WTC11 (cell line): ENCODE results near the gene TAF4. TPM values are rescaled to one million over a fixed set of nuclear protein-coding genes. Genes with fewer than 3 reads are reported as not detected.

Source experiments
- ATAC-seq: fragments of 200-7000 bp; cut with Tn5 transposase; 2 replicates; pipeline ENCODE4 v1.10.0; 2021; ENCODE audit warnings: mild to moderate bottlenecking, moderate library complexity
- CTCF ChIA-PET: fragments of 300-600 bp; sonication (Branson Sonifier 250); formaldehyde crosslinking; loops from one replicate; lab custom pipeline; 2021; ENCODE audit warnings: antibody characterized with exemption; lab: Charles Lee
- POLR2A ChIA-PET: fragments of 350-600 bp; sonication (Branson Sonifier 250); formaldehyde crosslinking; loops from one replicate; lab custom pipeline; 2021; ENCODE audit warnings: antibody characterized with exemption; lab: Charles Lee
- DNase-seq: peaks from one replicate; pipeline ENCODE4 v3.0.0; 2021; ENCODE audit warnings: low spot score
- H3K27ac Mint-ChIP-seq: 2 replicates; pipeline ENCODE4 v1.8.0; 2021; ENCODE audit warnings: mixed read lengths
- H3K27me3 Mint-ChIP-seq: 2 replicates; pipeline ENCODE4 v1.8.0; 2021; ENCODE audit warnings: low read depth, mild to moderate bottlenecking, moderate library complexity, mixed read lengths
- H3K36me3 Mint-ChIP-seq: 2 replicates; pipeline ENCODE4 v1.8.0; 2021; ENCODE audit warnings: mixed read lengths
- H3K4me1 Mint-ChIP-seq: 2 replicates; pipeline ENCODE4 v1.8.0; 2022; ENCODE audit warnings: mixed read lengths
- H3K4me3 Mint-ChIP-seq: 2 replicates; pipeline ENCODE4 v1.8.0; 2021; ENCODE audit warnings: mild to moderate bottlenecking, moderate library complexity, mixed read lengths
- H3K9me3 Mint-ChIP-seq: 2 replicates; pipeline ENCODE4 v1.8.0; 2021; ENCODE audit warnings: mixed read lengths
- CBFB ChIP-seq: sonication (generic); formaldehyde crosslinking; IDR thresholded peaks from 2 replicates; pipeline ENCODE4 v1.8.1; 2022; ENCODE audit warnings: mild to moderate bottlenecking, low read depth, missing genetic modification reagents
- CREB1 ChIP-seq: sonication (generic); formaldehyde crosslinking; IDR thresholded peaks from 2 replicates; pipeline ENCODE4 v1.8.0; 2023; ENCODE audit warnings: mild to moderate bottlenecking, missing genetic modification reagents
- E2F5 ChIP-seq: sonication (generic); formaldehyde crosslinking; IDR thresholded peaks from 2 replicates; pipeline ENCODE4 v1.8.1; 2022; ENCODE audit warnings: mild to moderate bottlenecking, moderate library complexity, missing genetic modification reagents
- GRHL2 ChIP-seq: fragments of 250-450 bp; sonication (Bioruptor Pico); IDR thresholded peaks from 2 replicates; pipeline ENCODE4 v1.8.0; 2022; ENCODE audit warnings: mild to moderate bottlenecking, moderate library complexity; ENCODE audit not compliant: insufficient replicate concordance, severe bottlenecking
- JUN ChIP-seq: sonication (generic); formaldehyde crosslinking; IDR thresholded peaks from 2 replicates; pipeline ENCODE4 v1.8.0; 2023; ENCODE audit warnings: mild to moderate bottlenecking, missing genetic modification reagents
- KAT7 ChIP-seq: sonication (generic); formaldehyde crosslinking; IDR thresholded peaks from 2 replicates; pipeline ENCODE4 v1.8.1; 2023; ENCODE audit warnings: missing genetic modification reagents, mild to moderate bottlenecking, borderline replicate concordance
- MAX ChIP-seq: sonication (generic); formaldehyde crosslinking; IDR thresholded peaks from 2 replicates; pipeline ENCODE4 v1.8.0; 2022; ENCODE audit warnings: mild to moderate bottlenecking, missing genetic modification reagents
- MXD4 ChIP-seq: fragments of 250-450 bp; sonication (Bioruptor Pico); IDR thresholded peaks from 2 replicates; pipeline ENCODE4 v1.8.0; 2021; ENCODE audit warnings: mild to moderate bottlenecking, moderate library complexity, borderline replicate concordance
- NFYB ChIP-seq: sonication (generic); formaldehyde crosslinking; conservative IDR thresholded peaks from 2 replicates; pipeline ENCODE4 v1.8.0; 2022; ENCODE audit warnings: low read depth, missing genetic modification reagents
- RORB ChIP-seq: fragments of 250-450 bp; sonication (Bioruptor Pico); IDR thresholded peaks from 2 replicates; pipeline ENCODE4 v1.9.0; 2021; ENCODE audit warnings: mild to moderate bottlenecking
- SOX15 ChIP-seq: fragments of 250-450 bp; sonication (Bioruptor Pico); IDR thresholded peaks from 2 replicates; pipeline ENCODE4 v1.9.0; 2021; ENCODE audit warnings: mild to moderate bottlenecking
- ZBTB21 ChIP-seq: sonication (generic); formaldehyde crosslinking; IDR thresholded peaks from 2 replicates; pipeline ENCODE4 v1.8.1; 2023; ENCODE audit warnings: mild to moderate bottlenecking, missing genetic modification reagents, borderline replicate concordance
- ZNF396 ChIP-seq: fragments of 250-450 bp; sonication (Bioruptor Pico); IDR thresholded peaks from 2 replicates; pipeline ENCODE4 v1.8.0; 2021; ENCODE audit warnings: mild to moderate bottlenecking, moderate library complexity, borderline replicate concordance
- ZNF416 ChIP-seq: fragments of 250-450 bp; sonication (Bioruptor Pico); IDR thresholded peaks from 2 replicates; pipeline ENCODE4 v1.9.0; 2021; ENCODE audit warnings: mild to moderate bottlenecking, inconsistent platforms
- ZNF512 ChIP-seq: sonication (generic); formaldehyde crosslinking; IDR thresholded peaks from 2 replicates; pipeline ENCODE4 v1.8.1; 2022; ENCODE audit warnings: missing genetic modification reagents, borderline replicate concordance
- total RNA-seq: library from RNA; stranded (reverse); gene quantifications from 3 replicates; pipeline ENCODE4 v1.2.3, GENCODE V29; 2021
- TF ChIP-seq, protein P1 (sequence below): sonication (generic); formaldehyde crosslinking; IDR thresholded peaks from 2 replicates; pipeline ENCODE4 v1.8.1; 2023; ENCODE audit warnings: mild to moderate bottlenecking, missing genetic modification reagents, borderline replicate concordance
- TF ChIP-seq, protein P2 (sequence below): sonication (generic); formaldehyde crosslinking; IDR thresholded peaks from 2 replicates; pipeline ENCODE4 v1.8.0; 2023; ENCODE audit warnings: mild to moderate bottlenecking, missing genetic modification reagents

The TAF4 gene
- total RNA-seq, 1 experiment from 2014 or later = 34.4 TPM

DNA sequence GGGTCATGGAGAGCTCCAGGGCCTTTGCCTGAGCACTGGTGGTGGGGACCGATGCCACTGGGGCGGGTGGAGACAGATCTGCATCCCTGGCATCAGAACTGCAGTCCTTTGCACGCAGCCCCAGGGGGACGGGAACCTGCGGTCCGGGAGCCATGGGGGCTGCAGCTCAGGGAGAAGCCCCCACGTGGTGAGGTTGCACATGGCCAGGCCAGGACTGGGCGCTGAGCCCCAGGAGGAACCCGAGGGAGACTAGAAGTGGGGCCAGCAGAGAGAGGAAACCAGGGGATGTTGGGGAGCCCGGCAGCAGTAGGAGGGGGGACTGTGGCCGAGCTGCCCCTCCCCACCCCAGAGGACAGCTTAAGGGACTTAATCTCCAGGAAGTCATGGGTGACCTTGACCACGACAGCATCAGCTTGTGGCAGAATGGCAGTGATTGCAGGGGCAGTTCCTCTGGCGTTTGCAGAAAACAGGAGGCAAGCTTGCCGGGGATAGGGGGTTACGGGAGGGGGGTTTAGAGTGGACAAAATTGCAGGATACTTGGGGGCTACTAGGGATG, 38.6 kb upstream of the TAF4 start:
- no peak for DNase-seq
- TF ChIP-seq MAX (no peak), SOX15 (no peak), JUN (CRISPR knock-in tag) (no peak), ZNF396 (CRISPR knock-in tag) (no peak), ZNF512 (no peak), KAT7 (CRISPR knock-in tag) (no peak), GRHL2 (CRISPR knock-in tag) (no peak), ZBTB21 (CRISPR knock-in tag) (no peak)
- TF ChIP-seq, protein P1, sequence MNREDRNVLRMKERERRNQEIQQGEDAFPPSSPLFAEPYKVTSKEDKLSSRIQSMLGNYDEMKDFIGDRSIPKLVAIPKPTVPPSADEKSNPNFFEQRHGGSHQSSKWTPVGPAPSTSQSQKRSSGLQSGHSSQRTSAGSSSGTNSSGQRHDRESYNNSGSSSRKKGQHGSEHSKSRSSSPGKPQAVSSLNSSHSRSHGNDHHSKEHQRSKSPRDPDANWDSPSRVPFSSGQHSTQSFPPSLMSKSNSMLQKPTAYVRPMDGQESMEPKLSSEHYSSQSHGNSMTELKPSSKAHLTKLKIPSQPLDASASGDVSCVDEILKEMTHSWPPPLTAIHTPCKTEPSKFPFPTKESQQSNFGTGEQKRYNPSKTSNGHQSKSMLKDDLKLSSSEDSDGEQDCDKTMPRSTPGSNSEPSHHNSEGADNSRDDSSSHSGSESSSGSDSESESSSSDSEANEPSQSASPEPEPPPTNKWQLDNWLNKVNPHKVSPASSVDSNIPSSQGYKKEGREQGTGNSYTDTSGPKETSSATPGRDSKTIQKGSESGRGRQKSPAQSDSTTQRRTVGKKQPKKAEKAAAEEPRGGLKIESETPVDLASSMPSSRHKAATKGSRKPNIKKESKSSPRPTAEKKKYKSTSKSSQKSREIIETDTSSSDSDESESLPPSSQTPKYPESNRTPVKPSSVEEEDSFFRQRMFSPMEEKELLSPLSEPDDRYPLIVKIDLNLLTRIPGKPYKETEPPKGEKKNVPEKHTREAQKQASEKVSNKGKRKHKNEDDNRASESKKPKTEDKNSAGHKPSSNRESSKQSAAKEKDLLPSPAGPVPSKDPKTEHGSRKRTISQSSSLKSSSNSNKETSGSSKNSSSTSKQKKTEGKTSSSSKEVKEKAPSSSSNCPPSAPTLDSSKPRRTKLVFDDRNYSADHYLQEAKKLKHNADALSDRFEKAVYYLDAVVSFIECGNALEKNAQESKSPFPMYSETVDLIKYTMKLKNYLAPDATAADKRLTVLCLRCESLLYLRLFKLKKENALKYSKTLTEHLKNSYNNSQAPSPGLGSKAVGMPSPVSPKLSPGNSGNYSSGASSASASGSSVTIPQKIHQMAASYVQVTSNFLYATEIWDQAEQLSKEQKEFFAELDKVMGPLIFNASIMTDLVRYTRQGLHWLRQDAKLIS = no peak
- TF ChIP-seq, protein P2, sequence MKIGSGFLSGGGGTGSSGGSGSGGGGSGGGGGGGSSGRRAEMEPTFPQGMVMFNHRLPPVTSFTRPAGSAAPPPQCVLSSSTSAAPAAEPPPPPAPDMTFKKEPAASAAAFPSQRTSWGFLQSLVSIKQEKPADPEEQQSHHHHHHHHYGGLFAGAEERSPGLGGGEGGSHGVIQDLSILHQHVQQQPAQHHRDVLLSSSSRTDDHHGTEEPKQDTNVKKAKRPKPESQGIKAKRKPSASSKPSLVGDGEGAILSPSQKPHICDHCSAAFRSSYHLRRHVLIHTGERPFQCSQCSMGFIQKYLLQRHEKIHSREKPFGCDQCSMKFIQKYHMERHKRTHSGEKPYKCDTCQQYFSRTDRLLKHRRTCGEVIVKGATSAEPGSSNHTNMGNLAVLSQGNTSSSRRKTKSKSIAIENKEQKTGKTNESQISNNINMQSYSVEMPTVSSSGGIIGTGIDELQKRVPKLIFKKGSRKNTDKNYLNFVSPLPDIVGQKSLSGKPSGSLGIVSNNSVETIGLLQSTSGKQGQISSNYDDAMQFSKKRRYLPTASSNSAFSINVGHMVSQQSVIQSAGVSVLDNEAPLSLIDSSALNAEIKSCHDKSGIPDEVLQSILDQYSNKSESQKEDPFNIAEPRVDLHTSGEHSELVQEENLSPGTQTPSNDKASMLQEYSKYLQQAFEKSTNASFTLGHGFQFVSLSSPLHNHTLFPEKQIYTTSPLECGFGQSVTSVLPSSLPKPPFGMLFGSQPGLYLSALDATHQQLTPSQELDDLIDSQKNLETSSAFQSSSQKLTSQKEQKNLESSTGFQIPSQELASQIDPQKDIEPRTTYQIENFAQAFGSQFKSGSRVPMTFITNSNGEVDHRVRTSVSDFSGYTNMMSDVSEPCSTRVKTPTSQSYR = no peak
- ATAC-seq = no peak
- peaks cover 10% of the 10 kb centered on the region for H3K4me1 Mint-ChIP-seq
- H3K9me3 Mint-ChIP-seq = peaks cover 34% of the 10 kb centered on the region
- H3K4me3 Mint-ChIP-seq = no peak overlapping the region
- ChIA-PET CTCF (interaction anchor here (0.5 to 0.7 kb wide), 2 partner anchors 11 to 395 kb away, joined by 3 read pairs; no protein-coding TSS in a partner anchor), POLR2A (interaction anchor here (0.9 kb wide), 1 partner anchor 38 kb away, joined by 3 read pairs; no protein-coding TSS in a partner anchor)
- H3K27me3 Mint-ChIP-seq = peaks cover 12% of the 10 kb centered on the region
- no peak overlapping the region for H3K27ac Mint-ChIP-seq
- H3K36me3 Mint-ChIP-seq = peaks cover 6% of the 10 kb centered on the region

DNA sequence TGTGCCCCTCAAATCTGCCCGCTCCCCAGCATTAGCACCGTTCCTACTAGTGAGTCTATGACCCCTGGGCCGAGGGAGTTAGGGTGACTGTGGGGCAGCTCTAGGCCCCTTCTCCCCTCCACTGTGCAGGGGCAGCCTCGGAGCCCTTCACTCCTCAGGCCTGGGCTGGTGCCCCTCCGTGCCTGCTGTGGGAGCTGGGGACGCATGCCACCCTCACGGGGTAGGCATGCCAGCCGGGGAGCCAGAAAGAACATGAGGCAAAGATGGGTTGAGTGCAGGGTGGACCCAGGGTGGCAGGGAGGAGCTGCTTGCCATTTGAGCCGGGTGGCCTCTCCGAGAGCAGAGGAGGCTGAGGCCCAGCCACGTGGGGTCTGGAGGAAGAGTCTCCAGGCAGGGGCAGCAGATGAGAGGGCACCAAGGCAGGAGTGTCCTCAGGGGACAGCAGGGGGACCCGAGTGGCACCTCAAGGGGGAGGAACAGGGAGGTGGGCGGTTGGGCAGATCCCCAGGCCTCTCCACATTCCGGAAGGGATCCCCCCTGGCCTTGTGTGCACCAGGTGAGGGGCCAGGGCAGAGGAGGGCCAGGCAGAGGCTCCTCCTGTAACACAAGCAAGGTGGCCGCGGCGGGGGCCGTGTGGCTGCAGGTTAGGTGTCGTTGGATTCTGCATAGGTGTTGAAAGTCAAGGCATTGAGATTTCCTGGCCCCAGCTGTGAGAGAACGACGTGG, 38.0 kb upstream of the TAF4 start:
- POLR2A ChIA-PET = interaction anchor here (0.9 kb wide), 1 partner anchor 37 kb away, joined by 3 read pairs; no protein-coding TSS in a partner anchor
- TF ChIP-seq CBFB (CRISPR knock-in tag) = no peak
- TF ChIP-seq E2F5 = no peak
- no peak for TF ChIP-seq CREB1 (CRISPR knock-in tag)
- TF ChIP-seq RORB (CRISPR knock-in tag) = no peak
- TF ChIP-seq ZNF416 = no peak
- no peak for TF ChIP-seq NFYB (CRISPR knock-in tag)
- no peak for TF ChIP-seq MXD4 (CRISPR knock-in tag)
- CTCF ChIA-PET = interaction anchor here (0.5 to 1.6 kb wide), 3 partner anchors 11 to 396 kb away, joined by 3 to 6 read pairs (median 3); no protein-coding TSS in a partner anchor
- H3K4me3 Mint-ChIP-seq = no peak overlapping the region
- H3K27ac Mint-ChIP-seq = no peak overlapping the region
- peaks cover 9% of the 10 kb centered on the region for H3K27me3 Mint-ChIP-seq
- ATAC-seq (no peak), DNase-seq (no peak)
- H3K9me3 Mint-ChIP-seq = peaks cover 27% of the 10 kb centered on the region
- peaks cover 10% of the 10 kb centered on the region for H3K4me1 Mint-ChIP-seq
- H3K36me3 Mint-ChIP-seq = no peaks in the 10 kb centered on the region
